Head of caudate nucleus (tissue), 42 donors: ENCODE measurements around the gene CSGALNACT2.
"Not testable (repeated sequence)": the region's sequence is repeated elsewhere in the genome, so short reads cannot be mapped to it uniquely, and the experiment has no call there.

Experiments
- DNase-seq, 42 donors: peaks; one replicate each; pipeline versions ENCODE4 v3.0.0 to v3.0.0-alpha.2; 2020 to 2021; ENCODE audit warnings: mixed read lengths in 7 of 42
- intact Hi-C: fragments of 100-400 bp; cut with DNase I; formaldehyde crosslinking; loops from one replicate; pipeline ENCODE4 v1.15.0; 2022

Gene CSGALNACT2

DNA sequence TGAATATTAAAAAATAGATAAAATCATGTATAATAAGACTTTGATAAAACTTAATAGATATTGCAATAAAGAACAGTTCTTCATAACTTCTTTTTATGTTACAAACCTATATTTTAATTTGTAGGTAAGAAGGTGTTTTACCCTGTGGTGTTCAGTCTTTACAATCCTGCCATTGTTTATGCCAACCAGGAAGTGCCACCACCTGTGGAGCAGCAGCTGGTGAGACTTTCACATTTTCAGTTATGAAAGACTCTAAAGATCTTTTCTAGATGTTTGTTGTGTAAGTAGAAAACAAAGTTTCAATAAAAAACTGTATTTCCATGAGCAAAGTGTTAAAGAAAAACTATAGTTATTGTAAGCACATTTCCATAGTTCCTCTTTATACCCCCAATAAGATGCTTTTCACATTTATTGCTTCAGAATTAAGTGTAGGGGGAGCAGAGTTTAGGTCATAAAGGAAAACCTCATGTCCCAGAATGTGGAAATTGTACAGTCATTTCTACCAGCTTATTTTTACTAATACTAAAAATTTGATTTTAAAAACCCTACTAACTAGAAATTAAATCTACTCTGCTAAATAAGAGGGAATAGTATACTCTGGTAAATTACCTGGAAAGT is 28.7 kb downstream of the CSGALNACT2 start:
- intact Hi-C loops: no loop called here
- no peak for DNase-seq

DNA sequence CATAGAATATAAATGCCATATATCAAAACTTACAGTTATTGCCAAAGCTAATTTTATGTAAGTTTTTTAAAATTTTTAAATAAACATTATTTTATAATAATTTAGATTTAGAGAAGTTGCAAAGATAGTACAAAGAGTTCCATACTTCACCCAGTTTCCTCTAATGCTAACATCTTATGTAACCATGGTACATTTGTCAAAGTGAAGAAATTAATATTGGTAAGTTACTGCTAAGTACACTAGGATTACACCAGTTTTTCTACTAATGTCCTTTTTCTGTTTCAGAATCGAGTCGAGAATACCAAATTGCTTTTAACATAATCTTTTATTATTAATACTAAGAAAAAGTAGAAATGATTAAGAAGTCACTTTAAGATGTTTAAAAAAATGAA is 29.2 kb downstream of the CSGALNACT2 start:
- DNase-seq: no peak
- intact Hi-C loops: no loop called here

DNA sequence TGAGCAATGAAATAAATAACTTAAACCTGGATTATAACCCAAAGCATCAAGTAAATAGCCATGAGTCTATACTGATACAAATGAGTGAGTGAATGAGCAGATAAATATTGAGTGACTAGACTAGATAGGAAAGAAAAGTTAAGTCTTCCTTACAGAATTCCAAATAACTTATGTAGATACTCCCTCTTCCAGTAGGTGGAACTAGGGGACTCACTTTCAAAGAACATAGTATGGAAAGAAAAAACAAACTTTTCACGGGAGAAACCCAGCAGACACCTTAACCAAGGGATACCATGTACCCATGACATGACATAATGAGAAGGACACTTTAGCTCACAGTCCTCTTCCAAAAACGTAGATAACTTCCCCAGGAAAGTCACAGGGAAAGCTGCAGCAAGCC is 32.2 kb downstream of the CSGALNACT2 start:
- intact Hi-C loops: no loop called here
- no peak for DNase-seq

DNA sequence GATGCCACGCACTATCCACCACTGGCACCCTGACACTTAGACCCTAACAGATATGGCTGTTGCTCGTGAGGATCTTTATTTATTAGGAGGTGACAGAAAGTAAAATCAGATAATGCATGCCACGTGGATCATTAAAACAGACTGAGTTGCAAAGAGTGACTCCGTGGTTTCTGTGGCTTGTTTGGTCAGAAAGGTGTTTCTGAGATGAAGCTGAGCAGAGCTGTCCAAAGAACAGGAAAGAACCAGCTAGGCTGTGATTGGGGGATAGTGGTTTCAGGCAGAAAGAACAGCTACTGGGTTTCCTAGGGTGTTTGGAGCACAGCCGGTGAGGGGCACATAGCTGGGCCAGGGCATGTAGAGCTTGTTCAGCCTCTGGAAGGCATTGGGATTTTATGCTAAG is 34.4 kb downstream of the CSGALNACT2 start:
- intact Hi-C loops: no loop called here
- DNase-seq: no peak

DNA sequence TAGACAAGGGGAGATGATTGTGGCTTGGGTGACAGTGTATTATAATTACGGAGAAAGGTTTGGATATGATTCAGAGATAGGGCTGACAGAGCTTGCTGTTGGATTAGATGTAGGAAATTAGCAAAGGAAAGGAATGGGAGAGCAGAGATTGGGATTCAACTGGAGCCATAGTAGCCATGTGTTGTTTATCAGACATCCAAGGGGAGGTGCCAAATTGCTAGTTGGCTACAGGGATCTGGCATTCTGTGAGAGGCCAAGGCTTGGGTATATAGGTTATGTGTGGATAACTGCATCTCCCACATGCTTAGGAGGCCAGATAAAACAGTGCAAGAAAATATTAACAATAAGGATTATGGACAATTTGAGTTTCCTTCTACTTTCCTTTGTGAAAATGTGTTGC is 34.9 kb downstream of the CSGALNACT2 start:
- no peak for DNase-seq
- intact Hi-C loops: no loop called here

DNA sequence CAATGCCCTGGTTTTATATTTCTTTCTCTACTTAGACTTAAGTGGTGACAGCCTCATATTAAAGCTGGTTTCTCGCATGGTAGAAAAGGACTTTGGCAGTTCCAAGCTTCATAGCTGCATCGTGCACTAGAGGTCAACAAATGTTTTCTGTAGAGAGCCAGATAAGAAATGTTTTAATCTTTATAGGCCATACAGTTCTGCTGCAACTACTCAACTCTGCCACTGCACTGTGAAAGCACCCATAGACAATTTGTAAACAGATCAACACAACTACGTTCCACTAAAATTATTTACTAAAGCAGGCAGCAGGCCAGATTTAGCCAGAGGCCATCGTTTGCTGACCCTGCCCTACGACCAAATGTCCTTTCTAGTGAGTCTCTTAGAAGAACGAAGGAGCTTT is 36.7 kb downstream of the CSGALNACT2 start:
- intact Hi-C loops: no loop called here
- no peak for DNase-seq

DNA sequence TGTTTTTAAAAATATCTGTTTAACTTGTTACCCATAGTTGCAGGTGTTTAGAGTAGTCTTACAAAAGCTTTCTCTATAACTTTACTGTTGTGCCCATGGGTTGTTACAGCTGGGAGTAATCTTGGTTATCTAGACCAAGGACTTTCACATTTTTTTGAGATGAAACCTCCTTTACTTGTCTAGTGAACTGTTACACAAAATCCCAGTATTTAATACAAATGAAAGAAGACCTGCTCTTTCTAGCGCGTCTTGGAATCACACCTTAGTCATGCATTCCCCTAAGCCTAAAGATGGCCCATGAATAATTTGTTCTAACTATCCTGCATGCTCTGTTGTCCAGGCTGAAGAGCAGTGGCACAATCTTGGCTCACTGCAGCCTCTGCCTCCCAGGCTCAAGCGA is 38.0 kb downstream of the CSGALNACT2 start:
- intact Hi-C loops: no loop called here
- DNase-seq: no peak

DNA sequence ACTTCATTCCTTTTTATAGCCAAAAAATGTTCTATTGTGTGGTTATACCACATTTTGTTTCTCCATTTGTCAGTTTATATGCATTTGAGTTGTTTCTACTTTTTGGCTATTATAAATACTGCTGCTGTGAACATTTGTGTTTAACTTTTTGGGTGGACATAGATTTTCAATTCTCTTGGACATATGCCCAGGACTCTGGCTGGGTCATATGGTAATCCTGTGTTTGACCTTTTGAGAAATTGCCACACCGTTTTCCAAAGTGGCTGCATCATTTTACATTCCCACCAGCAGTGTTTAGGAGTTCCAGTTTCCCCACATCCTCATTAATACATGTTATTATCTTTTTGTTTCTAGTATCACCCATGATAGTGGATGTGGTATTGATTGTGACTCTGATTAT is 39.4 kb downstream of the CSGALNACT2 start:
- no peak for DNase-seq
- intact Hi-C loops: no loop called here

DNA sequence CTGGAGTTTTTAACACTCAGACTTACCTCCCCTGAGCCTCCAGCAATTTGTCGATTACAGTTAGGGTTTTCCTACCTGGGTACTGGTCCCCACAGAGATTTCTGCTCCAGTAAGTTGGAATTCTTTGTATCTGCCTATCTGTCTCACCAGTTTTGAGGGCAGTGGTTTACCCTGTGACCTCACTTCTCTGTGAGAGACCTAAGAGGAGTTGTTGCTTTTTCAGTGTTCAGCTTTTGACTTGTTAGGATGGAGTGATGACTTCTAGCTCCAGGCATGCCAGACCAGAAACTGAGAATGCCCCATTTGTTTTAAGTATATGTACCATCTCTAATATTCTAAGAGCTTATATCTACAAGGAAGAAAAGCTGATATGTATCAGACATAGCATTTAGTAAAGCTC is 42.9 kb downstream of the CSGALNACT2 start:
- intact Hi-C loops: no loop called here
- no peak for DNase-seq

DNA sequence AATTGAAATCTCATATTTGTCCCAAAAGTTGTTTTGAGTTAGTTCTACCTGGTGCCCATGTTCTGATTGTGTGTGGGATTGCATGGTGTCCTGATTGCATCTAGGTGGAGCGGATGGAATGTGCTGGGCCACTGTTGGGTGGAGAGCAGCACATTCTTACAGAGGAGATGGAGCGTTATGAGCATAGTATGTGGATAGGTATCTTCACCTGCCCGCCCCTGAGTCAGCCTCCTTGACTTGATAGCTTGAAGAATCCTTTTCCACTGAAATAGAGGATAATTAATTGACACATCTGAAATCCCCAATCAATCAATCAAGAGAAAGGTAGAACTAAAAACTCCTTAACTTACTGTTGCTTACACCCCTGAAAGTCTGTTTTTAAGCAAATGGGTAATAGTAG is 45.5 kb downstream of the CSGALNACT2 start:
- intact Hi-C loops, DNase-seq: not testable (repeated sequence)

DNA sequence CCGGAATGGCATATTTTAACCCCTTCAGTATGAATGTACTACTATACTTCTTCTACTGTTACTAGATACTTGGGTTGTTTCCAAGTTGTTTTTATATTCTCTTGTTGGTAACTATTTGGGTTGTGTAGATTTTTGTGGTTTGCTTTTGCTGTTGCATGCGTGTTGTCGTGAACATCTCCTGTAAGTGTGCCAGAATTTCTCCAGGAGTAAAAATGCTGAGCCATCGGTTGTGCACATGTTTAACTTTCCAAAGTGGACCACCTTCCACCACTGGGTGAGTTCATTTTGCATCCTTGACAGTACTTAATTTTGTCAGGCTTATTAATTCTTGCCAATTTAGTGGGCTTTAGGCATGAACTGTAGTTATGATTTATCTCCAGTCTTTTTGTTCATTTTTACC is 47.9 kb downstream of the CSGALNACT2 start:
- no peak for DNase-seq
- intact Hi-C loops: no loop called here

DNA sequence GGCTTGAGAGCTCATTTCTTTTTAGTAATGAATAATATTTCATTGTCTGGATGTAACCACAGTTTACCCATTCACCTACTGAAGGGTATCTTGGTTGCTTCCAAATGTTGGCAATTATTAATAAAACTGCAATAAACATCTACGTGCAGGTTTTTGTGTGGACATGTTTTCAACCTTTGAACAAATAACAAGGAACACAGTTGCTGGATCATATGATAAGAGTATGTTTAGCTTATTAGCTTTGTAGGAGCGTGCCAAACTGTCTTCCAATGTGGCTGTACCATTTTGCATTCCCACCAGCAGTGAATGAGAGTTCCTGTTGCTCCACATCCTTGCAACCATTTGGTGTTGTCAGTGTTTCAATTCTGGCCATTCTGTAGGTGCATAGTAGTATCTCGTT is 49.0 kb downstream of the CSGALNACT2 start:
- intact Hi-C loops: no loop called here
- no peak for DNase-seq

DNA sequence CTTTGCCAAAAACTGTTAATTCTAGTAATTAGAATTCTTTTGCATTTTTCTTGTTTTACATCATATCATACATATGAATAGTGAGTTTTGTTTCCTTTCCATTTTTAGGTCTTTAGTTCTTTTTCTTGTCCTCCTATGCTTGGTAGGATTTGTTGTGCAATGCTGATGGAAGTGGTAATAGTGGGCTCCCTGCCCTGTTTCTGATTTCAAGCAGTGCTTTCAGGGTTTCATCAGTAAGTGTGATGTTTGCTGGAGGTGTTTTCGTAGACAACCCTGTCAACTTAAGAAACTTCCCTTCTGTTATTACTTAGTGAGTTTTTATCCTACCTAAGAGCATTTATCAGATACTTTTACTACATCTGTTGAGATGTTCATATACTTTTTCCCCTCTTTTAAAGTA is 50.5 kb downstream of the CSGALNACT2 start:
- DNase-seq: no peak
- intact Hi-C loops: no loop called here

DNA sequence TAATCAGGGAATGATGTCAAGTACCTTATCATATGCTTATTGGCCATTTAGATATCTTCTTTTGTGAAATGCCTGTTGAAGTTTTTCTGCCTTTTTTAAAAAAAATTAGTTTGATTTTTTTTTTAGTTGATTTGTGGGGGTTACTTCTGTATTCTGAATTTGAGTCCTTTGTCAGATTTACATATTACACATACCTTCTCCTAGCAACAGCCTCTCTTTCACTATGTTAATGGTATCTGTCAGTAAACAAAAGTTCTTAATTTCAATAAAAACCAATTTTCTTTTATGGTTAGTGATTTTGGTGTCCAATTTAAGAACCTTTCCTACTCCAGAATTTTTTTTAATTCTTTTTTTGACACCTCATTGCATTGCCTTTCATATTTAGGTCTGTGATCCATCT is 52.0 kb downstream of the CSGALNACT2 start:
- intact Hi-C loops: no loop called here
- no peak for DNase-seq

DNA sequence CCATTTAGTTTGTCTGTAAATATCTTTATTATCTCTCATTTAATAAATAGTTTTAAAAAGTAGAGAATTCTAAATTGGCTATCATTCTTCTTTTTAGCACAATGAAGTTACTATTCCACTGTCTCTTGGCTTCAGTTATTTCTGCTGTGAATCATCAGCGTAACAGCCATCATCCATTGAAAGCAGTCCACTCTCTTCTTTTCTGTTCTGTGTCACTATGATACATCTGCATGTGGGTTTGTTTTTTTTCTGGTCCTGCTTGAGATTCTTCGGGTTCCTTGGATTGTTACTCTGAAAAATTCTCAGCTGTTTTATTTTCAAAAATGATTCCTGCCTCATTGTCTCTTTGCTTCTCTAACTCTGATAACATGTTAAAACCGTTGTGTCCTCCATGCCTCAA is 52.5 kb downstream of the CSGALNACT2 start:
- peak in 4 of 42 donors; percentile 4 to 37 (median 6) for DNase-seq
- intact Hi-C loops: no loop called here

DNA sequence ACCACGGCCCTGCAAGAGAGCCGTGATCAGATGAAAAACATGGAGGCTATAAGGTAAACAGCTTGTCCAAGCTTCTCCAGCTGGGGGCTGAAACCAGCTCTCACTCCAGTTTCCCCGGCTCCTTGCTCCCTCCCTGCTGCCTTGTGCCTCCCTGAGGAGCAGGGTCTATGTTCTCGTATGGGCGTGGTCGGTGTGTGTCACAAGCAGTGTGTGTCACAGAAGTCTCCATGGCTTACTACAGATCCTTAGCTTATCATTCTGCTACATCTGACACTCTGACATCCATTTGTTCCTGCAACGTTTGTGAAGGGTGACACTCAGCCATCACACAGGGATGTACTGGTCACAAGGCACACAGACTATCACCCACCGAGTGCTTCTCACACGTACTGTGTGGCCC is 54.6 kb downstream of the CSGALNACT2 start:
- intact Hi-C loops: no loop called here
- peak in 16 of 42 donors; percentile 10 to 56 (median 36) for DNase-seq

DNA sequence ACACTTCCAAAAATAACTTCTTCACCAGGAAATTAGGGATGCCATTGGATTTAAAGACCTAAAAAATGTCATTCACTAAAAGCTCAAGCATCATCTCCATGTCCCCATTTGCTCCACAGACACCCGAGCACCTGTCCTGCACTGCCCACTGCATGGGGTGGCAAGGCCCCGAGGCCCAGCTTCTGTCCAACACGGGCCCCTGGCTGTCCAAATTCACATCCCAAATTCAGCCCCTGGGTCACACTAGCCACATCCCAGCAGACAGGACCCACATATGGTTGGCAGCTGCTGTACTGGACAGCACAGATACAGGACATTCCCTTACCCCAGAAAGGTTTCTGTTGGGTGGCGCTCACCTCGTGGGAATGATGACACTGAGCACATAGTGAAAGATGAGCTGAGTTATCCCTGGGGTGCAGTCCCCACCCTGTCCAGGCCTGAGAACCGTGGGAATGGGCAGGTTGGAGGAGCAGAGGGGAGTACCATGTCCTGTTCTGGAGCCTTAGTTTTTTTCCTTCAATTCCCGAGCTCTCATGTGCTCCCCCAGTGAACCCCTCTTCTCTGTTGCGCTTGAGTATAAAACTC is 55.3 kb downstream of the CSGALNACT2 start:
- peak in 9 of 42 donors; percentile 3 to 37 (median 13) for DNase-seq
- intact Hi-C loops: no loop called here

DNA sequence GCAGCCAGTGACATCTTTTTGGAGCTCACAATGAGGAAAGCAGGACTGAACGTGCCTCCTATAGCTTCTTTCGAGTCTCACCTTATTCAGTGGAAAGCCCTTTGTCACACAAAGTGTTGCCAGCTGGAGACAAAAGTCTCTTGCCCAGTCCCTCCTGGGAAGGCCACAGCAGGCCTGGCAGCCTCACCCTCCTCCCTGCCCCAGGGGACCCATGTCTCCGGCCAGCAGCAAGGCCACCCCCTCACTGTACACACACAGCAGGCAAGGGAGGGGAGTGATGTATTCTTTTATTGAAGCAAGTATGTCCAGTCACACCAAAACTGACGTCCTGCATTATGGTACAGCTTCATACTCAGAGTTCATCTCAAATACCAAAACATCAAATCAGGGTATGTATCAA is 56.0 kb downstream of the CSGALNACT2 start:
- DNase-seq: peak in 5 of 42 donors; percentile 1 to 10 (median 4)
- intact Hi-C loops: no loop called here

DNA sequence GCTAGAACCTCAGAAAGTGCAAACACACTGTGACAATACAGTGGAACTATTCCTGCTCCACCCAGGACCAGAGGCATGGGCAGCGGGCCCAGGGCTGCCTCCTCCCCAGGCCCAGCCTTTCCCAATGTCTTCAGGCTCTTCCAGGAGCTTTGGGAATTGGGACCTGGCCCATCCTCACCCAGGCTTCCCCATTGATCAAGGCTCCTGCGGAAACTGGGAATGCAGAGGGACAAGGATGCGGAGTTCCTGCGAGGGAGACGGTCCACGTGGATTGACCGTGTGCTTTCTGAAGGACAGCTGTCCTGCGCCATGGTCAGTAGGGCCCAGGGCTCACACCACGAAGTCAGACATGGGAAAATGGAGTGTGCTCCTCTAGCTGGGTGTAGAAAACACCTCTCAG is 56.6 kb downstream of the CSGALNACT2 start:
- intact Hi-C loops: no loop called here
- DNase-seq: peak in 6 of 42 donors; percentile 3 to 35 (median 11)

DNA sequence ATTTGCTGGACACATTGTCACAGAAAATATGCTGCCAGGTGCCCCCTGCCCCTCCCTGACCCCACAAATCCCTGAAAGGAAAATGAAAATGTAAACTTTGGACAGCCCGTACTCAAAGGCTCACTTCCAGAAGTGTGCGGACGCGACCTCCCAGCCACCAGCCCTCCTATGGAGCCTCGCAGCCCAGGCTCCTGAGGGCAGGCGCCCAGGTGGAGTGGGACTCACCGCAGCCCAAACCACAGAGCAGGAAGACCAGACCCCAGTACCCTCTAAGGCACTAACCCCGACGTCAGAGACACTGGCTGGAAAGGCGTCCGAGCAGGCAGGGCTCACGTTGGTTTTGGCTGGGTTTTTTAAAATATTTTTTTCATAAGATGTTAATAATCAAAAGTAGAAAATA is 57.3 kb downstream of the CSGALNACT2 start:
- intact Hi-C loops: no loop called here
- DNase-seq: peak in 10 of 42 donors; percentile 3 to 38 (median 8)
